Cardiac muscle cell (in vitro differentiated cells and primary cell): ENCODE data around the gene CTNND2. TPM values are rescaled to one million over a fixed set of nuclear protein-coding genes. Genes with fewer than 3 reads are reported as not detected.

Experiments used
- DNase-seq, 2 donors: peaks; one replicate each; pipeline versions ENCODE4 v3.0.0 to v3.0.0-alpha.2; 2010 to 2017; ENCODE audit warnings: low read depth in 1 of 2, low spot score in 1 of 2
- H3K27ac ChIP-seq: fragments of 200-600 bp; sonication (generic); 2 replicates; pipeline ENCODE4 v1.5.1; 2016
- H3K27me3 ChIP-seq: fragments of 200-600 bp; sonication (generic); 2 replicates; pipeline ENCODE4 v1.6.0; 2016; ENCODE audit warnings: control low read depth
- H3K36me3 ChIP-seq: fragments of 200-600 bp; sonication (generic); 2 replicates; pipeline ENCODE4 v1.5.1; 2016; ENCODE audit warnings: control low read depth
- H3K4me1 ChIP-seq: fragments of 200-600 bp; sonication (generic); 2 replicates; pipeline ENCODE4 v1.8.1; 2017; ENCODE audit warnings: low read depth, mild to moderate bottlenecking, mixed run types
- H3K4me3 ChIP-seq: fragments of 200-600 bp; sonication (generic); 2 replicates; pipeline ENCODE4 v1.5.1; 2016; ENCODE audit warnings: mild to moderate bottlenecking
- H3K9me3 ChIP-seq: fragments of 200-600 bp; sonication (generic); 2 replicates; pipeline ENCODE4 v1.5.1; 2017; ENCODE audit warnings: low read depth, mild to moderate bottlenecking, control low read depth
- polyA plus RNA-seq: library from polyadenylated mRNA; unstranded; fragments of >200 nt; fragmentation: Nextera tagmentation; extraction: Ambion mirVana; gene quantifications from 2 replicates; pipeline ENCODE4 v1.2.1, GENCODE V29; 2016
- total RNA-seq: library from RNA; depleted of rRNA; stranded (reverse); fragments of >200 nt; gene quantifications from 2 replicates; pipeline ENCODE4 v1.2.3, GENCODE V29; 2016
- TF ChIP-seq, protein P1 (sequence below): IDR thresholded peaks from 2 replicates; pipeline ENCODE4 v1.5.1; 2012; ENCODE audit warnings: low read depth, mild to moderate bottlenecking, low read length

CTNND2 gene
- total and polyA plus RNA-seq, 2 experiments from 2014 or later, result 11.0 to 12.7 TPM

DNA sequence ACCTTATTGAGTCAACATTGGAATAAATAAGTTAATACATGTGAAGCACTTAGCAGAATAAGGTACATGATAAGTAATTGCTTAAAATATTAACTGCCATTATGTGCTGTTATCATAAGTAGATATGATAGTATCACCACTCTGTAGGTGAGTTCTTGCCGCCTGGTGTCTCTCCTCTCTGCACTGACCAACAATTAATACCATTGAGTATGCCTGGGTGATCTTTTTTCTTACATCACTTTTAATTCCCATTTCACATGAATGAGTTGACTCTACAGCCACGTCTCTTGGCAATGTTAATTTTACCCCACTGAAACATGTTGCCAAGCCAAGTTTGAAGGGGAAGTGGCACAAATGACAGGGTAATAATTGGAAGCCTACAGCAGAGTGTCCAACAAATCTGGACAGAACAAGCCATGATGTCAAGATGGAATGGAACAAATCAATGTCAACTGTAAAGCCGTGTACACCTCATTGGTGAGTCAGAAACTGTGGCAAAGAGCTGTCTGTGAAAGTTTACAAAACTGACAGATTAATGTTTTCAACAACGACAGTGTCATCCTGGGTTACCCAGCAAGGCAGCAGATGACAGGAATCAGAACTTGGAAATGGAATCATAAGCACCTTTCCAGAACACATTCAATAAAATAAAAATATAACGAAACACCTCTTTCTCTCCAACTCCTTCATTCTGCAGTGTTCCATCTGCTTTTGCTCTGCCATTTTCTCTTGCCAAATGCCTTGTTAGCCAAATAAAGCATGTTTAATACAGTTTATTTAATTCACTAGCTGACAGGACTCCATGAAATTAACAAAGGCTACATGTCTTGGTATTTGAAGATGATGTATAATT lies 330.9 kb downstream of the CTNND2 start:
- Histone ChIP-seq H3K4me3 (no peak overlapping the region), H3K27me3 (no peaks in the 10 kb centered on the region), H3K4me1 (no peaks in the 10 kb centered on the region), H3K36me3 (no peaks in the 10 kb centered on the region), H3K9me3 (no peaks in the 10 kb centered on the region), H3K27ac (no peak overlapping the region)
- DNase-seq, result no peak
- TF ChIP-seq, protein P1, sequence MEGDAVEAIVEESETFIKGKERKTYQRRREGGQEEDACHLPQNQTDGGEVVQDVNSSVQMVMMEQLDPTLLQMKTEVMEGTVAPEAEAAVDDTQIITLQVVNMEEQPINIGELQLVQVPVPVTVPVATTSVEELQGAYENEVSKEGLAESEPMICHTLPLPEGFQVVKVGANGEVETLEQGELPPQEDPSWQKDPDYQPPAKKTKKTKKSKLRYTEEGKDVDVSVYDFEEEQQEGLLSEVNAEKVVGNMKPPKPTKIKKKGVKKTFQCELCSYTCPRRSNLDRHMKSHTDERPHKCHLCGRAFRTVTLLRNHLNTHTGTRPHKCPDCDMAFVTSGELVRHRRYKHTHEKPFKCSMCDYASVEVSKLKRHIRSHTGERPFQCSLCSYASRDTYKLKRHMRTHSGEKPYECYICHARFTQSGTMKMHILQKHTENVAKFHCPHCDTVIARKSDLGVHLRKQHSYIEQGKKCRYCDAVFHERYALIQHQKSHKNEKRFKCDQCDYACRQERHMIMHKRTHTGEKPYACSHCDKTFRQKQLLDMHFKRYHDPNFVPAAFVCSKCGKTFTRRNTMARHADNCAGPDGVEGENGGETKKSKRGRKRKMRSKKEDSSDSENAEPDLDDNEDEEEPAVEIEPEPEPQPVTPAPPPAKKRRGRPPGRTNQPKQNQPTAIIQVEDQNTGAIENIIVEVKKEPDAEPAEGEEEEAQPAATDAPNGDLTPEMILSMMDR, result no peak

DNA sequence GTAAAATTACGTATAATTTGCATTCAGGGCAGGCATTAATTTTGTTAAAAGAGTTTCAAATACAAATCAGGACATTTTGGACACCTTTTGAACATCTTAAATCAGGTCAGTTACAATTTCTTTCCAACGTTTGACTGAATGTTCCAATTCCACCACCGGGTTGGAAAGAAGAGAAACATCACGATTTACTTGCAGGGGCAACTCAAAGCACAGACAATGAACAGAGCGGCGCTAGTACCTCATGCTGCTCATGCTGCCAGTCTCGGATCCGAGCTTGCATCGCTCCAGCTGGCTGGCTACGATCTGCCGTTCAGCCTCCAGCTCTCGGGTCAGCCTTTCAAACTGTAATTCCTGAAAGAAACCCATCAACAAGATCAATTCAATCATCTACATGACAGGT lies 339.5 kb downstream of the CTNND2 start:
- Histone ChIP-seq H3K9me3 (no peaks in the 10 kb centered on the region), H3K4me1 (no peaks in the 10 kb centered on the region), H3K4me3 (no peak overlapping the region), H3K36me3 (no peaks in the 10 kb centered on the region), H3K27me3 (no peaks in the 10 kb centered on the region), H3K27ac (no peak overlapping the region)
- TF ChIP-seq, protein P1, result no peak
- DNase-seq, result no peak

DNA sequence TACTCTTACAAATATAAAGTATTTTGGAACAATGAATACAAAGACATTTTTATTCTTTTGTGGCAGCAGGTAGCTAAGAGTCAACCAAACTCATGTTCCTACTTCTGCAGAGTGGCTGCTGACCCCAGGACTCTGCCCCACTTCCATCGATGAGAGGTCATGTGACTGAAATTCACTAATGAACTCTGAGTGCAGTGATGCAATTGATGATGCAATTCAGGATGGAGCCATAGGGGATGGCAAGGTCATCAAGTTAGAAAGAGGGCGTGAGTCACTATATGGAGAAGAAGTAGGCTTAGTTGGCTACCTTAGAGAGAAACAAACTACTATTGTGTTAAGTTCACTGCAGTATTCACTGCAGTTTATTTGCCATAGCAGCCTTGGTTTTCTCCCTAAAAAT lies 340.4 kb downstream of the CTNND2 start:
- H3K4me3 ChIP-seq, result no peak overlapping the region
- H3K27ac ChIP-seq, result no peak overlapping the region
- H3K27me3 ChIP-seq, result no peaks in the 10 kb centered on the region
- TF ChIP-seq, protein P1, result no peak
- no peaks in the 10 kb centered on the region for H3K4me1 ChIP-seq
- no peaks in the 10 kb centered on the region for H3K36me3 ChIP-seq
- H3K9me3 ChIP-seq, result no peaks in the 10 kb centered on the region
- DNase-seq, result no peak

DNA sequence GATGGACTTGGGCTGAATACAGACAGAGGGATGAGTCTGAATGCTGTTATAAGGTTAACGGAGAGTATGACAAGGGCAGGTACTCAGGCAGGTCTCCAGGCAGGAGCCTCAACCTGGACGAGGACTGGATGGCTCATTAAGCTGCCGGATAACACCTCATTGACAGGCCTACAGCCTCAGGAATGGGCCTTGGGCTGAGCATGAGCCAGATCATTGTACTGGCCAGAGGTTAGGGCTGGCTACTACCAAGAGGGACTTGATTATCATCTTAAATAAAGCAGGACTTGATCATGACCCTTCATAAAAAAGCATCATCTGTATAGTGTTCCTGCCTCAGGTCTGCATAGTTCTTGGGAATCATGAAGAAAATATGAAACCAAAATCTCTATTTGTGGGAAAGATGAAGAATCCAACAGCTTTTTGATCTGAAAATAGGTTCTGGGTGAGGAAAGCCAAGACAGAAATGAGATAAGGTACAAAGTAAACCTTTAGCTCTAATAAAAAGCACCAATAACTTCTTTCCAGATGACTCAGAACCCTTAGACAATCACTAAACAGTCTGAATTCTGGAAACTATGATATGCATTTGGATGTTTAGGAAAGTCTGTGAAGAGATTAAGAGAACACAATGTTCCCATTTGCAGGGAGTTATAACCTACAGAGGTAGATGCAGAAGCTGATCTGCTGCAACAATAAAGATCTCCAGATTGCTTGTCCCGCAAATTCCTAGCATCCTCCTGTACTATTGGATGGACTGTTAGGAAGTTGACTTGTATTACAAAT lies 343.1 kb downstream of the CTNND2 start:
- Histone ChIP-seq H3K4me1 (no peaks in the 10 kb centered on the region), H3K4me3 (no peak overlapping the region), H3K36me3 (no peaks in the 10 kb centered on the region), H3K27ac (no peak overlapping the region), H3K9me3 (no peaks in the 10 kb centered on the region), H3K27me3 (no peaks in the 10 kb centered on the region)
- TF ChIP-seq, protein P1, result no peak
- DNase-seq, result no peak

DNA sequence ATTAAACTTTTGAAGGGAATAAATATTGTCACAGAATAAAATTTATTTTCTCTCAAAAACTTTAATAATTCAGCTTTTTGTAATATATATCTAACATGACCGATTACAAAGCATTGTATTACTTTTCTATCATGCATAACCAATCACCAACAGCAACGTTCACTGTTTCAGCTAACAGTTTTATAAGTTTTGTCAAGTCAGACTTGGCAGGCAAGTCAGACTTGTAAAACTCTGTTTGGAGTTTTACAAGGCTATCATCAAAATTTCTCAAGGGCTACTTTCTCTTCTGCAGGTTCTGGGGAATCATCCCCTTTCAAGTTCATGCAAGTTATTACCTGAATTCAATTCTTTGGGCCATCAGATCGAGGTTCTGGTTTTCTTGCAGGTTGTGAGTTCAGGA lies 347.2 kb downstream of the CTNND2 start:
- H3K9me3 ChIP-seq, result no peaks in the 10 kb centered on the region
- H3K27me3 ChIP-seq, result no peaks in the 10 kb centered on the region
- TF ChIP-seq, protein P1, result no peak
- no peak overlapping the region for H3K27ac ChIP-seq
- DNase-seq, result no peak
- no peak overlapping the region for H3K4me3 ChIP-seq
- no peaks in the 10 kb centered on the region for H3K36me3 ChIP-seq
- no peaks in the 10 kb centered on the region for H3K4me1 ChIP-seq
